ENCODE data around the gene FUT7. TPM values are rescaled to one million over a fixed set of nuclear protein-coding genes. Genes with fewer than 3 reads are reported as not detected.

Gene FUT7
- total RNA-seq, 1 donor from 2014 or later, result 5.0 TPM

DNA sequence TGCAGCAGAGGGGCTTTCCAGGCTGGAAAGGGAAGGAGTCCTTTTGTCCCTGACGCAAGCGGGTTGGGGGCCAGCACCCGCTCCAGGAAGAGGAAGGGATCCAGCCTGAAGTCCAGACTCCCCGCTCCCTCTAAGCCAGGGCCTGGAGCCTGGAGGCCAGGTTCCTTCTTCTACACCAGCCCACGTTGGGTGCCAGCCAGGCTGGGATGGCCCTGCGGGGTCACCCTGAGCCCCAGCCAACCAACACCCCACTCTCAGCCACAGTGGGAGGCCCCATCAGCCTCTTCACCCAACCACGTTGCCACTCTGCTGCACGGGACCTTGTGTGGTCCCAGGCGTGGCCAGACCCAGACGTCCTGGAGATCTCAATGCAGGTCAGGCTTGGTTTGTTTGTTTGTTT lies 970 bp upstream of the FUT7 start:
- intact Hi-C loops (cut with micrococcal nuclease), result no loop called here
- POLR2A ChIA-PET, result interaction anchor here (0.5 to 0.6 kb wide), 2 partner anchors 225 to 305 kb away, joined by 3 read pairs; partner anchors contain the start of gene RABL6

DNA sequence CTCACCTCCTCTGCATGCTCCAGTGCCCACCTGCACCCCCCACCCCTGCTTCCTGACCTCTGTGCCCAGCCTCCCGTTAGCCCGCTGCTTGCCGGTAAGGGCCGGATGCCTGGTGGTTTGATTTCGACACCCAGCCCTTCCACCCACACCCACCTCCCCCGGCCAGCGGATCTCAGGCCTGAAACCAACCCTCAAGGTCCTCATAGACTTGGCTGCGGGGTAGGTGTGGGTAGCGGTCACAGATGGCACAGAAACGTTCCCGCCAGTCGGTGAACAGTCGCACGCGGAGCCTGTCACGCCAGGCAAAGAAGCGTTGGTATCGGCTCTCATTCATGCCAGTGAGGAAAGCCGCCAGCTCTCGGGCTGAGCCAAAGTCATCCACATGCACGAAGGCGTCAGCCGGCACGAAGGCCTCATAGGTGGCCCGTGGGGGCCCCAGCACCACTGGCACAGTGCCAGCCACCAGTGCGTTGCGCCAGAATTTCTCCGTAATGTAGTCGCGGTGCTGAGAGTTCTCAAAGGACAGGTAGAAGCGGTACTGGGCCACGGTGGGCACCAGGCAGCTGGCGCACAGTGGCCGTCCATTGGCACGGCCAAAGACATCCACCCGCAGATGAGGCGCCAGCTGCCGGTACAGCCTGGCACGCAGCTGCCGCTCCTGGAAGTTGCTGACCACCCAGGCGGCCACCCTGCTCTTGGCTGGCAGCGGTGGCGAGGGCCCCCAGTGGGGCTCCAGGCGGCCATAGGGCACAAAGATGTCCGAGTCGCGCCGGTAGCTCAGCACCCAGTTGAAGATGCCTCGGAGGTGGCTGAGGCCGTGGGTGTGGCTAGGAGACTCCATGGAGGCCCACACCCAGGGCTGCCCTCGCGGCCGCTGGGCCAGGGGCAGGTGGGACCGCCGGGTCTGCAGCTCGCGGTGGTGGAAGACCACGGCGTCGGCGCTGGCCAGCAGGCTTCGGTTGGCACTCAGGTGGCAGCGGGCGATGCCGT lies 1.1 kb downstream of the FUT7 start:
- Mint-ChIP-seq H3K27ac (peak overlapping the region; percentile 85), H3K4me1 (peaks cover 76% of the 10 kb centered on the region), H3K9me3 (no peaks in the 10 kb centered on the region), H3K36me3 (ENCODE audit: low read depth) (no peaks in the 10 kb centered on the region), H3K27me3 (no peaks in the 10 kb centered on the region), H3K4me3 (peak overlapping the region; percentile 76)
- TF ChIP-seq, protein P1, sequence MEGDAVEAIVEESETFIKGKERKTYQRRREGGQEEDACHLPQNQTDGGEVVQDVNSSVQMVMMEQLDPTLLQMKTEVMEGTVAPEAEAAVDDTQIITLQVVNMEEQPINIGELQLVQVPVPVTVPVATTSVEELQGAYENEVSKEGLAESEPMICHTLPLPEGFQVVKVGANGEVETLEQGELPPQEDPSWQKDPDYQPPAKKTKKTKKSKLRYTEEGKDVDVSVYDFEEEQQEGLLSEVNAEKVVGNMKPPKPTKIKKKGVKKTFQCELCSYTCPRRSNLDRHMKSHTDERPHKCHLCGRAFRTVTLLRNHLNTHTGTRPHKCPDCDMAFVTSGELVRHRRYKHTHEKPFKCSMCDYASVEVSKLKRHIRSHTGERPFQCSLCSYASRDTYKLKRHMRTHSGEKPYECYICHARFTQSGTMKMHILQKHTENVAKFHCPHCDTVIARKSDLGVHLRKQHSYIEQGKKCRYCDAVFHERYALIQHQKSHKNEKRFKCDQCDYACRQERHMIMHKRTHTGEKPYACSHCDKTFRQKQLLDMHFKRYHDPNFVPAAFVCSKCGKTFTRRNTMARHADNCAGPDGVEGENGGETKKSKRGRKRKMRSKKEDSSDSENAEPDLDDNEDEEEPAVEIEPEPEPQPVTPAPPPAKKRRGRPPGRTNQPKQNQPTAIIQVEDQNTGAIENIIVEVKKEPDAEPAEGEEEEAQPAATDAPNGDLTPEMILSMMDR (IDR thresholded peaks at IDR 0.05), result no peak
- ATAC-seq (ENCODE audit: low read depth), result no peak
- DNase-seq, result peak; percentile 52
- intact Hi-C loops (cut with micrococcal nuclease), result no loop called here
- ChIA-PET POLR2A (interaction anchor here (0.6 to 1.4 kb wide), 5 partner anchors 56 to 381 kb away, joined by 3 to 4 read pairs (median 4); partner anchors contain the start of genes MAN1B1 and TUBB4B), CTCF (interaction anchor here (1.1 to 2.5 kb wide), 5 partner anchors 16 to 244 kb away, joined by 3 to 11 read pairs (median 4); partner anchors contain the start of gene CLIC3)

More for the DNA sequence above, 970 bp upstream of the FUT7 start:
- CTCF ChIA-PET, result interaction anchor here (0.8 to 1.6 kb wide), 5 partner anchors 14 to 247 kb away, joined by 3 to 4 read pairs (median 3); partner anchors contain the start of gene SAPCD2
- Mint-ChIP-seq H3K4me3 (peak overlapping the region; percentile 80), H3K36me3 (ENCODE audit: low read depth) (no peaks in the 10 kb centered on the region), H3K27me3 (no peaks in the 10 kb centered on the region), H3K4me1 (peaks cover 62% of the 10 kb centered on the region), H3K9me3 (no peaks in the 10 kb centered on the region), H3K27ac (peak overlapping the region; percentile 88)
- DNase-seq (no peak), ATAC-seq (ENCODE audit: low read depth) (no peak)
- TF ChIP-seq, protein P1 (IDR thresholded peaks at IDR 0.05), result no peak

DNA sequence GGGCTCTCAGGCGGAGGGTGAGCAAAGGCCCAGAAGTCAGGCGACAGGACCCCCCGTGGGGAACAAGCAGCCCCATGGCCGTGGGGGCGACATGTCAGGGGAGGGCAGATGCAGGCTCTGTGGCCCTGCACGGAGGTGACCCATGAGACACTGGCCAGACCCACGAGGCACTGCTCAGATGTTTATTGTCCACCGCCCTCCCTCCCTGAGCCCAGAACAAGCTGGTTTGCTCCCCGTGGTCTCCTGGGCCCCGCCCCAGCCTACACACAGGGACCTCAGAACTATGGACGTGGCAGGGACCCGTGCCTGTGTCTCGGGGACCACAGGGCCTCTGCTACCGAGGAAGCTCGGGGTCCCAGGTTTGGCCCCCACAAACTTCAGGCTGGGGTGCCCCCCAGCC lies 1.9 kb downstream of the FUT7 start:
- peaks cover 74% of the 10 kb centered on the region for H3K4me1 Mint-ChIP-seq
- POLR2A ChIA-PET, result interaction anchor here (0.5 to 1.4 kb wide), 7 partner anchors 38 to 240 kb away, joined by 3 to 10 read pairs (median 3); partner anchors contain the start of gene PAXX
- TF ChIP-seq, protein P1 (IDR thresholded peaks at IDR 0.05), result no peak

DNA sequence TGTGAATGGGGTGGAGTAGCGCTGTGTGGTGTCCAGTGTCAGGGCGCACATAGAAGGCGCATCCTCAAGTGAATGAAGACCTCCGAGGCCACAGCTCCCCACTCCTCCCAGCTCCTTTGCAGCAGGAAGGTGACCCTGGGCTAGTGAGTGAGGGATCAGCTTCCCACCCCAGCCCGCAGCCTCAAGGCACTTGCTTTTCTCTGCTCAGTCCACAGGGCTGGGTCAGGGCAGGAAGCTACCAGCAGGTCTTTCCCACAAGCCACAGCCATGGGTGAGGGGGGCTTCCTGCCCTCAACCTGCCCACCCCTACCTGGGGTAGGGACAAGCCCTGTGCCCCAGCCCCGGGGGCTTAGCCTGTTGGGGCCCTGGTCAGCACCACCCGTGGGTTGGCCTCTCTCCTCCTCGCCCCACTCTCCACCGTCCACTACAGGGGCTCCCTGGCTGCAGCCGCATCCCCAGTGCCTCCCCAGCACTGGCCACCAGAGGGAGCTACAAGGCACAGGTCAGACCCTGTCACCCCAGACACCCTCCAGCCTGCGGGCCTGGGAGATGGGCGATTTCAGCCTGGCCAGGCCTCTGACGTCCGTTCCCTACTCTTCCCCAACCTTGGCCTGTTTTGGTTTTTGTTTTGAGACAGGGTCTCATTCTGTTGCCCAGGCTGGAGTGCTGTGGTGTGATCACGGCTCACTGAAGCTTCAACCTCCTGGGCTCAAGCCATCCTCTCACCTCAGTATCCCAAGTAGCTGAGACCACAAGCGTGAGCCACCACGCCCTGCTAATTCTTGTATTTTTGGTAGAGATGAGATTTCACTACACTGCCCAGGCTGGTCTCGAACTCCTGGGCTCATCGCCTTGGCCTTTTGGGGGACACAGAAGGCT lies 2.6 kb downstream of the FUT7 start:
- peaks cover 67% of the 10 kb centered on the region for H3K4me1 Mint-ChIP-seq
- DNase-seq (peak; percentile 76), ATAC-seq (ENCODE audit: low read depth) (peak; percentile 27)
- no peaks in the 10 kb centered on the region for H3K9me3 Mint-ChIP-seq
- no peaks in the 10 kb centered on the region for H3K27me3 Mint-ChIP-seq
- TF ChIP-seq, protein P1 (IDR thresholded peaks at IDR 0.05), result peak; percentile 36
- POLR2A ChIA-PET, result interaction anchor here (0.5 to 1.5 kb wide), 8 partner anchors 37 to 239 kb away, joined by 3 to 10 read pairs (median 3); partner anchors contain the start of genes PAXX and TUBB4B
- H3K4me3 Mint-ChIP-seq, result peak overlapping the region; percentile 78
- H3K27ac Mint-ChIP-seq, result peak overlapping the region; percentile 73
- CTCF ChIA-PET, result interaction anchor here (0.7 to 2.5 kb wide), 31 partner anchors 9 to 264 kb away, joined by 3 to 15 read pairs (median 4); partner anchors contain the start of genes AJM1, CLIC3, MAN1B1 and PAXX
- H3K36me3 Mint-ChIP-seq (ENCODE audit: low read depth), result no peaks in the 10 kb centered on the region
- intact Hi-C loops (cut with micrococcal nuclease), result loop anchor here (2.0 to 5.0 kb wide), 2 partner anchors 36 to 38 kb away; partner anchors contain the start of gene PAXX

More for the DNA sequence above, 1.9 kb downstream of the FUT7 start:
- CTCF ChIA-PET, result interaction anchor here (0.8 to 2.5 kb wide), 23 partner anchors 8 to 264 kb away, joined by 3 to 15 read pairs (median 6); partner anchors contain the start of genes CLIC3, MAN1B1, PAXX and TRAF2
- intact Hi-C loops (cut with micrococcal nuclease), result no loop called here
- ATAC-seq (ENCODE audit: low read depth) (no peak), DNase-seq (no peak)
- Mint-ChIP-seq H3K27ac (peak overlapping the region; percentile 85), H3K27me3 (no peaks in the 10 kb centered on the region), H3K36me3 (ENCODE audit: low read depth) (no peaks in the 10 kb centered on the region), H3K9me3 (no peaks in the 10 kb centered on the region), H3K4me3 (peak overlapping the region; percentile 76)

Data from activated B cell treated with CpG ODN at 0.5 μM for 24 hours (primary cell).